ENCODE results near the gene MMP3.

Gene MMP3

GRCh38 chr11:102831489-102832440 is 11.6 kb downstream of the MMP3 start:
- peak; percentile 4 for DNase-seq

GRCh38 chr11:102831128-102831488 is 12.3 kb downstream of the MMP3 start:
- DNase-seq: no peak

GRCh38 chr11:102830001-102830727 is 13.2 kb downstream of the MMP3 start:
- no peak for DNase-seq

GRCh38 chr11:102829316-102830000 is 14.0 kb downstream of the MMP3 start:
- DNase-seq: no peak

- no peak for DNase-seq
These were observed 18.9 kb downstream of the MMP3 start for GRCh38 chr11:102824556-102824955.

GRCh38 chr11:102819491-102819890 is 23.9 kb downstream of the MMP3 start:
- DNase-seq: no peak

GRCh38 chr11:102813484-102813883 is 29.9 kb downstream of the MMP3 start:
- DNase-seq: no peak

GRCh38 chr11:102812188-102812587 is 31.2 kb downstream of the MMP3 start:
- no peak for DNase-seq

GRCh38 chr11:102810950-102811660 is 32.3 kb downstream of the MMP3 start:
- no peak for DNase-seq

- no peak for DNase-seq
These were observed 33.4 kb downstream of the MMP3 start for GRCh38 chr11:102809971-102810370.

GRCh38 chr11:102807921-102808320 is 35.5 kb downstream of the MMP3 start:
- no peak for DNase-seq

GRCh38 chr11:102806296-102806695 is 37.1 kb downstream of the MMP3 start:
- DNase-seq: no peak

- no peak for DNase-seq
These were observed 41.1 kb downstream of the MMP3 start for GRCh38 chr11:102802341-102802740.

- DNase-seq: no peak
These were observed 42.6 kb downstream of the MMP3 start for GRCh38 chr11:102800767-102801166.

- DNase-seq: no peak
These were observed 43.6 kb downstream of the MMP3 start for GRCh38 chr11:102799681-102800340.

- DNase-seq: no peak
These were observed 45.2 kb downstream of the MMP3 start, which contains the start of gene MMP1 for GRCh38 chr11:102798012-102798746. Gene MMP1, minus strand, starts transcription at chr11:102798160. Its CDS starts 68 bp downstream, at chr11:102798092.

- peak; percentile 3 for DNase-seq
These were observed 49.0 kb downstream of the MMP3 start for GRCh38 chr11:102794382-102794781.

GRCh38 chr11:102793677-102794290 is 49.6 kb downstream of the MMP3 start:
- no peak for DNase-seq

- no peak for DNase-seq
These were observed 50.8 kb downstream of the MMP3 start for GRCh38 chr11:102792604-102793003.

- DNase-seq: no peak
These were observed 52.0 kb downstream of the MMP3 start for GRCh38 chr11:102791271-102792036.
